HEK293T (cell line): Measurements from ENCODE around the gene MKNK1.

Source experiments
- CTCF ChIA-PET: fragments of 350-600 bp; formaldehyde crosslinking; extraction: SDS; loops from one replicate; lab custom pipeline; 2021; ENCODE audit warnings: antibody characterized with exemption, inconsistent platforms; lab: Yijun Ruan, JAX
- POLR2A ChIA-PET: fragments of 350-600 bp; formaldehyde crosslinking; extraction: SDS; loops from one replicate; lab custom pipeline; 2020; ENCODE audit warnings: antibody characterized with exemption, inconsistent platforms; lab: Yijun Ruan, JAX
- DNase-seq: peaks from one replicate; pipeline ENCODE4 v3.0.0; 2012; ENCODE audit warnings: mixed read lengths; ENCODE audit errors: extremely low spot score
- ARNT ChIP-seq: fragments of 450-650 bp; IDR thresholded peaks from 2 replicates; pipeline ENCODE4 v1.6.1; 2017; ENCODE audit warnings: mild to moderate bottlenecking
- BHLHE40 ChIP-seq: fragments of 450-650 bp; IDR thresholded peaks from 2 replicates; pipeline ENCODE4 v1.6.1; 2016; ENCODE audit warnings: mild to moderate bottlenecking, moderate library complexity, borderline replicate concordance
- CTBP1 ChIP-seq: fragments of 450-650 bp; IDR thresholded peaks from 2 replicates; pipeline ENCODE4 v1.6.1; 2016; ENCODE audit warnings: borderline replicate concordance
- ELF4 ChIP-seq: fragments of 450-650 bp; IDR thresholded peaks from 2 replicates; pipeline ENCODE4 v1.6.1; 2017; ENCODE audit warnings: antibody characterized with exemption
- FOXA1 ChIP-seq: fragments of 450-650 bp; IDR thresholded peaks from 2 replicates; pipeline ENCODE4 v1.6.1; 2016; ENCODE audit warnings: mild to moderate bottlenecking
- FOXK2 ChIP-seq: fragments of 450-650 bp; IDR thresholded peaks from 2 replicates; pipeline ENCODE4 v1.6.1; 2016; ENCODE audit warnings: mild to moderate bottlenecking
- FOXM1 ChIP-seq: fragments of 450-650 bp; IDR thresholded peaks from 2 replicates; pipeline ENCODE4 v1.6.1; 2017; ENCODE audit warnings: mild to moderate bottlenecking, borderline replicate concordance
- HDGF ChIP-seq: fragments of 450-650 bp; IDR thresholded peaks from 2 replicates; pipeline ENCODE4 v1.6.1; 2017; ENCODE audit warnings: antibody characterized with exemption, borderline replicate concordance
- L3MBTL2 ChIP-seq: fragments of 450-650 bp; conservative IDR thresholded peaks from 2 replicates; pipeline ENCODE4 v1.6.1; 2016; ENCODE audit warnings: mild to moderate bottlenecking
- LEF1 ChIP-seq: fragments of 450-650 bp; IDR thresholded peaks from 2 replicates; pipeline ENCODE4 v1.6.1; 2017; ENCODE audit warnings: mild to moderate bottlenecking, borderline replicate concordance
- NFRKB ChIP-seq: fragments of 450-650 bp; IDR thresholded peaks from 2 replicates; pipeline ENCODE4 v1.6.1; 2016; ENCODE audit warnings: mild to moderate bottlenecking, moderate library complexity
- SP1 ChIP-seq: fragments of 450-650 bp; IDR thresholded peaks from 2 replicates; pipeline ENCODE4 v1.6.1; 2017
- SUZ12 ChIP-seq: fragments of 450-650 bp; IDR thresholded peaks from 2 replicates; pipeline ENCODE4 v1.6.1; 2016; ENCODE audit warnings: mild to moderate bottlenecking
- TARDBP ChIP-seq: fragments of 450-650 bp; IDR thresholded peaks from 2 replicates; pipeline ENCODE4 v1.6.1; 2016
- ZNF384 ChIP-seq: fragments of 450-650 bp; IDR thresholded peaks from 2 replicates; pipeline ENCODE4 v1.6.1; 2016
- TF ChIP-seq, protein P1 (sequence below): fragments of 450-650 bp; IDR thresholded peaks from 2 replicates; pipeline ENCODE4 v1.6.1; 2016

MKNK1 gene

DNA sequence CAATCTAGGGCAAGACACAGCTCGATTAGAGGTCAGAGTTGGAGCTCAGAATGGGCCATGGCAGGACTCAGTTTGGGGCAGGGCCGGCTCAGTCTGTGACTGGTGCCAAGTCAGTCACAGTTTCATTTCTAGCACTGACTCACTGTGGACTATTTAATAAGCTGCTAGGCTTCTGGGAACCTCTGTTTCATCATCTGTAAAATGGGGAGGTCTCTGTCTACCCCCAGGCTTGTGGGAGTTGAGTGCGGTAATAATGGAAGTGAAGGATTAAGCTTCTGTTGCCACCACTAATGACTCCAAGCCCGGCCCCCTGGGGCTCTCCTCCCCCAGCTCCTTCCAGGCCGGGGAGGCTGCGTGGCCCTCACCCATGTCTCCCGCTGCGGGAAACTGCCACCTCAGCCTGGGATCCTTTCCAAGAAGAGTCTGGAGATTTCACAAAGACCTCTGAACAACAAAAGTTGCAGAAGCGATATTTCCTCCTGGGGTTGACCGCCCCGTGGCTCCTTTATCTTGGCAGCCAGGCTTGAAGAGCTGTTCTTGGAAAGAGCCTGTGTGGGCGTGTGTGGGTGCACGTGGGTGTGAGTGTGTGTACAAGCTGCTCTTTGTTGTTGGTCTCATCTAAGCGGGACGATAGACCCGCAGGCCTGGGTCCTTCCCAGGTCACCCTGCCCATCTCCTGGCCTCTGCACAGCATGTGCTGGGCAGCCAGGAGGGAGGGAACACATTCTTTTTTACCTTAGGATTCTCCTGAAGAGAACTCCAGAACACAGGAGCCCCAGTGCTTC lies 81.7 kb downstream of the MKNK1 start:
- POLR2A ChIA-PET = interaction anchor here (1.2 to 1.4 kb wide), 2 partner anchors 34 to 80 kb away, joined by 3 read pairs; no protein-coding TSS in a partner anchor
- DNase-seq = no peak
- TF ChIP-seq BHLHE40 = no peak
- TF ChIP-seq NFRKB = no peak
- TF ChIP-seq ARNT = no peak
- TF ChIP-seq LEF1 = no peak
- no peak for TF ChIP-seq SUZ12
- TF ChIP-seq FOXA1 = no peak
- TF ChIP-seq ELF4 = no peak
- no peak for TF ChIP-seq FOXM1
- no peak for TF ChIP-seq TARDBP
- TF ChIP-seq L3MBTL2 = no peak
- no peak for TF ChIP-seq SP1
- TF ChIP-seq HDGF = no peak
- TF ChIP-seq ZNF384 = no peak
- TF ChIP-seq, protein P1, sequence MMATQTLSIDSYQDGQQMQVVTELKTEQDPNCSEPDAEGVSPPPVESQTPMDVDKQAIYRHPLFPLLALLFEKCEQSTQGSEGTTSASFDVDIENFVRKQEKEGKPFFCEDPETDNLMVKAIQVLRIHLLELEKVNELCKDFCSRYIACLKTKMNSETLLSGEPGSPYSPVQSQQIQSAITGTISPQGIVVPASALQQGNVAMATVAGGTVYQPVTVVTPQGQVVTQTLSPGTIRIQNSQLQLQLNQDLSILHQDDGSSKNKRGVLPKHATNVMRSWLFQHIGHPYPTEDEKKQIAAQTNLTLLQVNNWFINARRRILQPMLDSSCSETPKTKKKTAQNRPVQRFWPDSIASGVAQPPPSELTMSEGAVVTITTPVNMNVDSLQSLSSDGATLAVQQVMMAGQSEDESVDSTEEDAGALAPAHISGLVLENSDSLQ = no peak
- TF ChIP-seq CTBP1 = no peak
- no peak for TF ChIP-seq FOXK2
- CTCF ChIA-PET = interaction anchor here (1.0 to 1.9 kb wide), 3 partner anchors 26 to 75 kb away, joined by 3 to 15 read pairs (median 5); no protein-coding TSS in a partner anchor

DNA sequence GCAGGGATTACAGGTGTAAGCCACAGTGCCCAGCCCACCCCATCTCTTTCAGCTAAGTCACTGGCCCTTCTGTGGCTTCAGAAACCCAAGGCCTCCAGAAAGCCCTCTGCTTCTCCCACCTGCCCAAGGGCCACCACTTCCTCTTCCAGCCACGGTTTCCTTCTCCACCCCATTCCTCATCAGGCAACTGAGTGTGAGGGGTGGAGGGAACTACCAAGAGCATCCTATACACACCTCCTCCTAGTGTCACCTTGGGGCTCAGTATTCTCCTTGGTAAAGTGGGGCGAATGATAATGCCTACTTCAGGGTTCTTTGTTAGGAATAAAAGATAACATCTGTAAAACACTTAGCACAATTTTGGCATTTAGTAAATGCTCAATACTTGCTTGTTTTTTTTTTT lies 82.7 kb downstream of the MKNK1 start:
- ChIA-PET POLR2A (interaction anchor here (0.6 to 1.4 kb wide), 2 partner anchors 33 to 83 kb away, joined by 3 read pairs; partner anchors contain the start of gene MKNK1), CTCF (interaction anchor here (0.8 to 1.9 kb wide), 3 partner anchors 34 to 80 kb away, joined by 3 to 15 read pairs (median 3); no protein-coding TSS in a partner anchor)
- DNase-seq = no peak
- TF ChIP-seq SP1 (no peak), FOXM1 (no peak), HDGF (no peak), ARNT (no peak), FOXA1 (no peak), TARDBP (no peak)

DNA sequence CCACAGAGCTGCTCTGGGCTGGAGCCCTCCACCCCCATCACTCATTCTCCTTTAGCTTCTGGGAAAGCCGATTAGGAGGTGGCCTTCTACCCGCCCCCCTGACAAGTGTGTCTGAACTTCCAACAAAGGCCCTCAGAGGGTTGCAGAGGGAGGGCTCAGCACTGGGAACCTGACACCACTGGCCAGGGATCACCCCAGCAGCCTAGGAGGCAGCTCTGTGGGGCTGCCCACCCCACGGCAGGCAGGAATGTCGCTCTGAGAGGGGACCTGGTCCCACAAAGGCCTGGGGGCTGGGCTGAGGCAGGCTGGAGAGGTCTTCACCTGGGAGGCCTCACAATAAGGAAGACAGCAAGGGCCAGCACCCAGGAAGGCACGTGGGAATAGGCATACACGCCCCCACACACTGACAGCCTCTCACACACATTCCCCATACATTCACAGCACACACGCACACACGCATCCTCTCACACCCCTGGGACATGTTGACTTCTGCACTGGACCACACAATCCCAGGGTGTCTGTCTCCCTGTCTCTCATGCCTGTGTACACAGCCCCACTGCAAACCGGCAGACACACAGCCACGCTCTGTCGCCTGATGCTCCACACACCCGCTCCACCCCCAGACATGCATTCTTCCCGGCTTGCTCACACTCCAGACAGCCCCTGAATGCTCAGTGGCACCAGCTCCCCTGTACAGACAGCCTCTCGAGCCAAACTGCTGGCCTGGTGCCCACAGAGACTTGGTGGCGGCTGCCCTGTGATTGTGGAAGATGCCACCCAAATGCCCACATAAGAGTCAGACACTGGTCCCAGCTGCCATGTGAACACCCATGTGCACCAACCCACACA lies 83.8 kb downstream of the MKNK1 start:
- no peak for DNase-seq
- TF ChIP-seq FOXM1 (no peak), HDGF (no peak), ZNF384 (no peak), LEF1 (no peak), SUZ12 (no peak), FOXK2 (no peak), TARDBP (no peak), ARNT (no peak), FOXA1 (no peak), BHLHE40 (no peak), L3MBTL2 (no peak), SP1 (no peak)
- TF ChIP-seq, protein P1 = no peak
- ChIA-PET CTCF (interaction anchor here (0.8 to 1.8 kb wide), 3 partner anchors 32 to 78 kb away, joined by 3 to 6 read pairs (median 3); no protein-coding TSS in a partner anchor), POLR2A (interaction anchor here (0.6 to 1.3 kb wide), 2 partner anchors 24 to 32 kb away, joined by 3 read pairs; no protein-coding TSS in a partner anchor)

DNA sequence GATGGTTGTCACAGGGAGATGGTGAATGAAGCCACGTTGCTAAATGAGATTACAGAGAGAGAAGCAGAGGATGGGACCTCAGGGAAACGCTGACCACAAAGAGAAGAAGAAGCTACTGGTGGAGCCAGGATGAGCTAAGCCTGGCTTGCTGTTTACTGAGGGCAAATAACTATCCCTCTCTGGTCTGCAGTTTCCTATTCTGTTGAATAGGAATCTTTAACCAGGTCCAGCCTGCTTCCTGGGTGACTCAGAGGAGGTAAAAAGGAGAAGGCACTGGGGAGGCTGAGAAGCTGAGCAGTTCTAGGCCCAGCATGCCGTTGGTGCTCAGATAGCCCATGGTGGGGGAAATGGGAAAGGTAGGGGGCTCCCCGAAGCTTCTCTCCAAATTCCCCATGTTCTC lies 84.9 kb downstream of the MKNK1 start:
- ChIA-PET CTCF (interaction anchor here (1.8 kb wide), 1 partner anchor 31 kb away, joined by 6 read pairs; no protein-coding TSS in a partner anchor), POLR2A (interaction anchor here (1.3 kb wide), 1 partner anchor 31 kb away, joined by 3 read pairs; no protein-coding TSS in a partner anchor)
- TF ChIP-seq FOXM1 (no peak), TARDBP (no peak)
- TF ChIP-seq, protein P1 = no peak
- DNase-seq = no peak

DNA sequence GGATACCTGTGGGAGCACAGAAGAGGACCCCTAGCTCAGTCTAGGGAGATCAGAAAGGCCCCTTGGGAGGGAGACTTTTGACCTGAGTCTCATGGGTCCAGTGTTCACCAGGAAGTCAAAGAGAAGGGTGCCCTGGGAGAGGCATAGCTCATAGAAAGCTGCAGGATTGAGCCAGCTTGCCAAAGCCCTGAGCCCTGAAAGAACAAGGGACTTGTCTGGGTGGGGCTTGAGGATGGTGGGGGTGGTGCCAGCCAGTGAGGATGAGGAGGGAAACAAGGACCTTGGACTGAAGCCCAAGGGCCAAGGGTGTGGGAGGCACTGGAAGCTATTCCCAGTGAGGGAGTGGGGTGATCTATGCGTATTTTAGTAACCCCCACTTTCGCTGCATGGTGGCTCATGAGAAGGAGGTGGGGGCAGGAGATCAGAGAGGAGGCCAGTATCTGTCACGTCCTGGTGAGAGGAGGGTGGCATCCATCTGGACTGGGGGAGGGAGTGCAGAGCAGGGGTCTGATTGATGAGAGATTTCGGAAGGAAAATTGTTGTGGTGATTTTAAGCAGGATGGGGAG lies 86.1 kb downstream of the MKNK1 start:
- ChIA-PET CTCF (interaction anchor here (0.6 to 1.7 kb wide), 4 partner anchors 9 to 74 kb away, joined by 3 to 4 read pairs (median 3); a partner anchor contains a TSS), POLR2A (no interaction called here)
- no peak for TF ChIP-seq BHLHE40
- no peak for TF ChIP-seq ELF4
- no peak for TF ChIP-seq ARNT
- TF ChIP-seq SP1 = no peak
- TF ChIP-seq SUZ12 = no peak
- TF ChIP-seq FOXK2 = no peak
- TF ChIP-seq TARDBP = no peak
- TF ChIP-seq CTBP1 = no peak
- no peak for TF ChIP-seq L3MBTL2
- TF ChIP-seq FOXA1 = no peak
- TF ChIP-seq FOXM1 = no peak
- TF ChIP-seq LEF1 = no peak
- TF ChIP-seq, protein P1 = no peak
- no peak for TF ChIP-seq HDGF
- no peak for TF ChIP-seq NFRKB
- no peak for TF ChIP-seq ZNF384
- DNase-seq = no peak
